K562 (cell line): ENCODE data around the gene NANS. TPM values are rescaled to one million over a fixed set of nuclear protein-coding genes. Genes with fewer than 3 reads are reported as not detected.
A peak's percentile ranks its signal among the peaks of the same experiment; 100 is the strongest.

Experiments used
- ATAC-seq: fragments of 200-7000 bp; cut with Tn5 transposase; 3 replicates; pipeline ENCODE4 v1.9.1; 2020; ENCODE audit warnings: moderate library complexity
- BruUV-seq: library from RNA; stranded (reverse); fragments of 400-500 nt; replicated peaks from 2 replicates; lab custom pipeline; 2021; lab: Mats Ljungman, UMichigan
- CTCF ChIA-PET: fragments of 300-600 bp; formaldehyde crosslinking; extraction: SDS; loops from one replicate; lab custom pipeline; 2021; ENCODE audit warnings: low intra/inter-chr PET ratio; lab: Yijun Ruan, JAX
- POLR2A ChIA-PET: fragments of 300-600, 350-650 bp; sonication (Branson Sonifier 250); formaldehyde crosslinking; extraction: SDS; loops from one replicate; lab custom pipeline; 2021; ENCODE audit warnings: antibody characterized with exemption, inconsistent platforms; lab: Yijun Ruan, JAX
- DNase-seq, 4 experiments: peaks; one replicate each; pipeline versions ENCODE4 v3.0.0 to v3.0.0-alpha.2; 2011 to 2018; ENCODE audit warnings: low spot score in 3 of 4, mixed read lengths in 3 of 4; ENCODE audit errors: extremely low read depth in 1 of 4
- FAIRE-seq: peaks from 2 replicates; lab custom pipeline; 2011; peaks lifted over from hg19 to GRCh38; lab: Jason Lieb, UNC
- H2AFZ ChIP-seq: 2 replicates; pipeline ENCODE4 v1.6.0; 2011; ENCODE audit warnings: low read depth, low read length, control low read depth, inconsistent platforms
- H3K27ac ChIP-seq: fragments of 200-600 bp; 3 replicates; pipeline ENCODE4 v1.8.0; 2011; ENCODE audit warnings: low read depth, mild to moderate bottlenecking, control low read depth, inconsistent platforms, low read length, moderate library complexity, mixed read lengths; ENCODE audit errors: extremely low read depth
- H3K27me3 ChIP-seq, 2 experiments: fragments of 300-600 bp in 1 of 2; 2 replicates in 1 of 2; 3 replicates in 1 of 2; pipeline versions ENCODE4 v1.6.0 to v1.8.0; 2011; ENCODE audit warnings: inconsistent platforms in 2 of 2, low read length in 2 of 2, mild to moderate bottlenecking in 1 of 2, mixed read lengths in 1 of 2, moderate library complexity in 1 of 2; ENCODE audit not compliant: control insufficient read depth in 2 of 2, insufficient read depth in 2 of 2
- H3K36me3 ChIP-seq: fragments of 300-600 bp; 3 replicates; pipeline ENCODE4 v1.8.0; 2011; ENCODE audit warnings: mild to moderate bottlenecking, low read length, inconsistent platforms; ENCODE audit not compliant: control insufficient read depth, insufficient read depth
- H3K4me1 ChIP-seq, 2 experiments: fragments of 200-600 bp in 1 of 2; replicated peaks in 1 of 2; 2 replicates in 1 of 2; 3 replicates in 1 of 2; pipeline versions ENCODE4 v1.5.1 to v1.8.0; 2011; ENCODE audit warnings: inconsistent platforms in 2 of 2, low read length in 2 of 2, mild to moderate bottlenecking in 1 of 2, mixed read lengths in 1 of 2, moderate library complexity in 1 of 2; ENCODE audit not compliant: control insufficient read depth in 2 of 2, insufficient read depth in 2 of 2
- H3K4me2 ChIP-seq: 2 replicates; pipeline ENCODE4 v1.6.1; 2011; ENCODE audit warnings: low read length, control low read depth, inconsistent platforms, mixed read lengths; ENCODE audit not compliant: insufficient read depth
- H3K4me3 ChIP-seq: fragments of 200-600 bp; sonication (generic), shearing (Covaris generic); 2 replicates; pipeline ENCODE4 v1.5.1; 2016; ENCODE audit warnings: control low read depth, inconsistent platforms
- H3K79me2 ChIP-seq: fragments of 200-600 bp; 3 replicates; pipeline ENCODE4 v1.8.0; 2011; ENCODE audit warnings: low read length, inconsistent platforms; ENCODE audit not compliant: control insufficient read depth, insufficient read depth
- H3K9ac ChIP-seq, 2 experiments: 2 replicates each; pipeline versions ENCODE4 v1.6.0 to v1.6.1; 2011; ENCODE audit warnings: low read depth in 2 of 2, low read length in 2 of 2, control low read depth in 1 of 2, inconsistent platforms in 1 of 2, mild to moderate bottlenecking in 1 of 2, mixed read lengths in 1 of 2; ENCODE audit not compliant: insufficient read depth in 1 of 2
- H3K9me1 ChIP-seq: one replicate; pipeline ENCODE4 v1.6.0; 2011; ENCODE audit warnings: inconsistent platforms, mild to moderate bottlenecking, low read length, moderate library complexity; ENCODE audit not compliant: control insufficient read depth, insufficient read depth
- H3K9me3 ChIP-seq: replicated peaks from 2 replicates; pipeline ENCODE4 v1.5.1; 2011; ENCODE audit warnings: low read depth, low read length, inconsistent platforms; ENCODE audit not compliant: control insufficient read depth, insufficient read depth
- H4K20me1 ChIP-seq: replicated peaks from 2 replicates; pipeline ENCODE4 v1.6.1; 2011; ENCODE audit warnings: low read length, inconsistent platforms, mixed read lengths; ENCODE audit not compliant: control insufficient read depth, insufficient read depth
- ELF2 ChIP-seq: fragments of 250-450 bp; sonication (Bioruptor Pico); IDR thresholded peaks from 2 replicates; pipeline ENCODE4 v1.5.0; 2021; ENCODE audit warnings: mild to moderate bottlenecking
- FUS ChIP-seq: fragments of 200-400 bp; formaldehyde crosslinking; optimal IDR thresholded peaks from 2 replicates; pipeline ENCODE3; 2017; ENCODE audit warnings: low read depth, low read length
- HCFC1 ChIP-seq: IDR thresholded peaks from 2 replicates; pipeline ENCODE4 v1.6.1; 2012; ENCODE audit warnings: low read depth, low read length, improper control_type of control experiment
- ILF3 ChIP-seq: fragments of 450-650 bp; IDR thresholded peaks from 2 replicates; pipeline ENCODE4 v1.6.1; 2018; ENCODE audit warnings: antibody characterized with exemption, mild to moderate bottlenecking, moderate library complexity, borderline replicate concordance
- ILK ChIP-seq: fragments of 450-650 bp; IDR thresholded peaks from 2 replicates; pipeline ENCODE4 v1.6.1; 2016; ENCODE audit warnings: missing genetic modification characterization, low read depth, mild to moderate bottlenecking, missing compliant biosample characterization, moderate library complexity, borderline replicate concordance
- MYC ChIP-seq, 2 experiments: fragments of 250-450 bp in 1 of 2; sonication (Bioruptor Pico) in 1 of 2; IDR thresholded peaks; 2 replicates each; pipeline versions ENCODE4 v1.5.1 to v1.6.1; 2012 to 2021; ENCODE audit warnings: low read depth in 2 of 2, borderline replicate concordance in 1 of 2, improper control_type of control experiment in 1 of 2, low read length in 1 of 2, mild to moderate bottlenecking in 1 of 2, moderate library complexity in 1 of 2
- NFE2 ChIP-seq: IDR thresholded peaks from 2 replicates; pipeline ENCODE4 v1.6.1; 2014; ENCODE audit warnings: antibody characterized with exemption, low read depth
- PHF20 ChIP-seq: fragments of 450-650 bp; IDR thresholded peaks from 2 replicates; pipeline ENCODE4 v1.6.1; 2018; ENCODE audit not compliant: partially characterized antibody
- TEAD2 ChIP-seq: fragments of 450-650 bp; IDR thresholded peaks from 2 replicates; pipeline ENCODE4 v1.6.1; 2016; ENCODE audit warnings: missing genetic modification characterization, control low read depth, missing compliant biosample characterization
- ZKSCAN8 ChIP-seq: fragments of 200-800 bp; sonication (Bioruptor generic); IDR thresholded peaks from 2 replicates; pipeline ENCODE4 v1.6.1; 2016; ENCODE audit warnings: missing genetic modification characterization, missing compliant biosample characterization
- ZNF140 ChIP-seq: fragments of 250-450 bp; sonication (Bioruptor Pico); IDR thresholded peaks from 2 replicates; pipeline ENCODE4 v1.8.0; 2021; ENCODE audit warnings: moderate library complexity, mild to moderate bottlenecking, inconsistent platforms
- ZNF224 ChIP-seq: sonication (generic); formaldehyde crosslinking; IDR thresholded peaks from 2 replicates; pipeline ENCODE4 v1.8.0; 2022; ENCODE audit warnings: mild to moderate bottlenecking, missing genetic modification reagents
- ZNF316 ChIP-seq: fragments of 450-650 bp; IDR thresholded peaks from 2 replicates; pipeline ENCODE4 v1.6.1; 2016
- ZNF668 ChIP-seq: fragments of 250-450 bp; sonication (Bioruptor Pico); IDR thresholded peaks from 2 replicates; pipeline ENCODE4 v1.8.0; 2022; ENCODE audit warnings: mild to moderate bottlenecking, inconsistent platforms
- WGBS: fragments of 100-300 bp; shearing (Covaris generic); methylation state at CpG from one replicate; pipeline ENCODE4 v1.1.6; 2016; ENCODE audit warnings: low coverage, mixed read lengths; ENCODE audit not compliant: insufficient coverage; ENCODE audit errors: missing lambda C conversion rate; 5-methylcytosine and 5-hydroxymethylcytosine counted together
- in situ Hi-C: fragments of 300-500 bp; cut with MboI; formaldehyde crosslinking; loops from 4 replicates; pipeline ENCODE4 v1.15.0; 2018; ENCODE audit warnings: inconsistent platforms, mixed read lengths
- intact Hi-C: fragments of 100-400 bp; cut with micrococcal nuclease; formaldehyde crosslinking; loops from 2 replicates; pipeline ENCODE4 v1.14.2; 2022
- polyA plus RNA-seq, 8 experiments: library from polyadenylated mRNA; depleted of rRNA in 4 of 8; stranded (reverse) in 5 of 8; unstranded in 3 of 8; fragments of >200 nt; fragmentation: Nextera tagmentation in 2 of 8; fragmentation: Illumina TruSeq in 1 of 8; extraction: Ambion mirVana in 2 of 8; extraction: Trizol in 1 of 8; gene quantifications; 2 replicates each; pipeline versions ENCODE4 v1.2.1 to v1.2.3, GENCODE V29; 2011 to 2014; ENCODE audit warnings: inconsistent platforms in 1 of 8, missing spikeins in 1 of 8
- total RNA-seq, 7 experiments: library from RNA; depleted of rRNA in 6 of 7; stranded (reverse); fragments of >200 nt in 6 of 7; fragmentation: Illumina TruSeq in 2 of 7; extraction: Trizol in 2 of 7; gene quantifications; 2 replicates each; pipeline versions ENCODE4 v1.2.1 to v1.2.3, GENCODE V29; 2011 to 2021; ENCODE audit warnings: low replicate concordance in 1 of 7
- TF ChIP-seq, protein P1 (sequence below): fragments of 450-650 bp; formaldehyde crosslinking; conservative IDR thresholded peaks from 2 replicates; pipeline ENCODE4 v1.4.0; 2022; ENCODE audit warnings: mild to moderate bottlenecking, missing genetic modification characterization
- TF ChIP-seq, protein P2 (sequence below): fragments of 250-450 bp; sonication (Bioruptor Pico); IDR thresholded peaks from 2 replicates; pipeline ENCODE4 v1.5.0; 2020; ENCODE audit warnings: mild to moderate bottlenecking, borderline replicate concordance
- TF ChIP-seq, protein P3 (sequence below), 2 experiments: IDR thresholded peaks; 2 replicates each; pipeline ENCODE4 v1.6.1; 2012; ENCODE audit warnings: improper control_type of control experiment in 2 of 2, low read depth in 2 of 2, low read length in 2 of 2, borderline replicate concordance in 1 of 2

NANS gene
- total and polyA plus RNA-seq, 9 of the 15 experiments (the other 6 are each of a cell fraction or from before 2014, with no cell fraction given): 37.1 to 181 (median 137) TPM

DNA sequence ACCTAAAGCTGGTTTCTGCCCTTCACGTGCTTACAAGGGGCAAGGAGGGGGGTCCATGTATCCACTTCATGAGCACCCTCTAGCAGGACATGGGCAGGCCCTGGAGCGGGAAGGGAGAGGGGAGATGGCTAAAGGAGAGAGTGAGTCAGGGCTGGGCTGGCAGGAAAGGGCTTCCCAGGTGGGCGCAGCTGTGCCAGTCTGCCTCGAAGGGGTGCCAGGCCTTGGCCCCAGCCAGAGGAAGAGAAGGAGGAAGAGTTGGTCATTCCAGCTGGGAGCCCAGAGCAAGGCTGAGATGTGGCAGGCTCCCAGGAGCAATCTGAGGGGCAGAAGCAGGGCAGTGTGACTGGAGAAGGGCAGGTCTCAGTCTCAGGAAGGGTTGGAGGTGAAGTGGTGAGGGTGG lies 37.8 kb downstream of the NANS start:
- H3K36me3 ChIP-seq: peaks cover 64% of the 10 kb centered on the region
- H3K27ac ChIP-seq: no peak overlapping the region
- POLR2A ChIA-PET: interaction anchor here (0.6 to 1.9 kb wide), 3 partner anchors 10 to 304 kb away, joined by 3 to 5 read pairs (median 4); no protein-coding TSS in a partner anchor
- FAIRE-seq (no peak), ATAC-seq (no peak), DNase-seq (no peak)
- H3K4me1 ChIP-seq: no peaks in the 10 kb centered on the region; a peak in 1 of 5 replicates
- no peak overlapping the region for H3K4me2 ChIP-seq
- no peak overlapping the region for H3K4me3 ChIP-seq
- no peaks in the 10 kb centered on the region for H3K9me3 ChIP-seq
- peak overlapping the region in 1 of 2 experiments; percentile 13; a peak in 1 of 4 replicates for H3K9ac ChIP-seq
- intact Hi-C loops (no loop called here), in situ Hi-C loops (no loop called here)
- no peaks in the 10 kb centered on the region for H3K79me2 ChIP-seq
- H3K27me3 ChIP-seq: no peaks in the 10 kb centered on the region
- CTCF ChIA-PET: no interaction called here
- WGBS: 85% methylated on average over 4 of the region's 4 CpGs
- H4K20me1 ChIP-seq: no peaks in the 10 kb centered on the region
- TF ChIP-seq HCFC1 (no peak), ZNF224 (no peak), ZNF140 (CRISPR knock-in tag) (no peak), ILK (tag) (no peak), MYC (IDR thresholded peaks at IDR 0.05; ENCODE audit: low read depth, low read length) (no peak), MYC (CRISPR knock-in tag; IDR thresholded peaks at IDR 0.05; ENCODE audit: borderline replicate concordance, low read depth) (no peak), FUS (no peak), ZNF668 (CRISPR knock-in tag) (no peak), ZNF316 (no peak), ELF2 (CRISPR knock-in tag) (no peak), TEAD2 (tag) (no peak), ILF3 (no peak), NFE2 (no peak), PHF20 (no peak), ZKSCAN8 (CRISPR knock-in tag) (no peak)
- TF ChIP-seq, protein P1, sequence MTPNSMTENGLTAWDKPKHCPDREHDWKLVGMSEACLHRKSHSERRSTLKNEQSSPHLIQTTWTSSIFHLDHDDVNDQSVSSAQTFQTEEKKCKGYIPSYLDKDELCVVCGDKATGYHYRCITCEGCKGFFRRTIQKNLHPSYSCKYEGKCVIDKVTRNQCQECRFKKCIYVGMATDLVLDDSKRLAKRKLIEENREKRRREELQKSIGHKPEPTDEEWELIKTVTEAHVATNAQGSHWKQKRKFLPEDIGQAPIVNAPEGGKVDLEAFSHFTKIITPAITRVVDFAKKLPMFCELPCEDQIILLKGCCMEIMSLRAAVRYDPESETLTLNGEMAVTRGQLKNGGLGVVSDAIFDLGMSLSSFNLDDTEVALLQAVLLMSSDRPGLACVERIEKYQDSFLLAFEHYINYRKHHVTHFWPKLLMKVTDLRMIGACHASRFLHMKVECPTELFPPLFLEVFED: no peak
- TF ChIP-seq, protein P2, sequence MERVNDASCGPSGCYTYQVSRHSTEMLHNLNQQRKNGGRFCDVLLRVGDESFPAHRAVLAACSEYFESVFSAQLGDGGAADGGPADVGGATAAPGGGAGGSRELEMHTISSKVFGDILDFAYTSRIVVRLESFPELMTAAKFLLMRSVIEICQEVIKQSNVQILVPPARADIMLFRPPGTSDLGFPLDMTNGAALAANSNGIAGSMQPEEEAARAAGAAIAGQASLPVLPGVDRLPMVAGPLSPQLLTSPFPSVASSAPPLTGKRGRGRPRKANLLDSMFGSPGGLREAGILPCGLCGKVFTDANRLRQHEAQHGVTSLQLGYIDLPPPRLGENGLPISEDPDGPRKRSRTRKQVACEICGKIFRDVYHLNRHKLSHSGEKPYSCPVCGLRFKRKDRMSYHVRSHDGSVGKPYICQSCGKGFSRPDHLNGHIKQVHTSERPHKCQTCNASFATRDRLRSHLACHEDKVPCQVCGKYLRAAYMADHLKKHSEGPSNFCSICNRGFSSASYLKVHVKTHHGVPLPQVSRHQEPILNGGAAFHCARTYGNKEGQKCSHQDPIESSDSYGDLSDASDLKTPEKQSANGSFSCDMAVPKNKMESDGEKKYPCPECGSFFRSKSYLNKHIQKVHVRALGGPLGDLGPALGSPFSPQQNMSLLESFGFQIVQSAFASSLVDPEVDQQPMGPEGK: no peak
- TF ChIP-seq, protein P3, sequence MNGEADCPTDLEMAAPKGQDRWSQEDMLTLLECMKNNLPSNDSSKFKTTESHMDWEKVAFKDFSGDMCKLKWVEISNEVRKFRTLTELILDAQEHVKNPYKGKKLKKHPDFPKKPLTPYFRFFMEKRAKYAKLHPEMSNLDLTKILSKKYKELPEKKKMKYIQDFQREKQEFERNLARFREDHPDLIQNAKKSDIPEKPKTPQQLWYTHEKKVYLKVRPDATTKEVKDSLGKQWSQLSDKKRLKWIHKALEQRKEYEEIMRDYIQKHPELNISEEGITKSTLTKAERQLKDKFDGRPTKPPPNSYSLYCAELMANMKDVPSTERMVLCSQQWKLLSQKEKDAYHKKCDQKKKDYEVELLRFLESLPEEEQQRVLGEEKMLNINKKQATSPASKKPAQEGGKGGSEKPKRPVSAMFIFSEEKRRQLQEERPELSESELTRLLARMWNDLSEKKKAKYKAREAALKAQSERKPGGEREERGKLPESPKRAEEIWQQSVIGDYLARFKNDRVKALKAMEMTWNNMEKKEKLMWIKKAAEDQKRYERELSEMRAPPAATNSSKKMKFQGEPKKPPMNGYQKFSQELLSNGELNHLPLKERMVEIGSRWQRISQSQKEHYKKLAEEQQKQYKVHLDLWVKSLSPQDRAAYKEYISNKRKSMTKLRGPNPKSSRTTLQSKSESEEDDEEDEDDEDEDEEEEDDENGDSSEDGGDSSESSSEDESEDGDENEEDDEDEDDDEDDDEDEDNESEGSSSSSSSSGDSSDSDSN (IDR thresholded peaks at IDR 0.05; ENCODE audit: borderline replicate concordance in 1 of 2, low read depth in 2 of 2, low read length in 2 of 2): no peak
- H2AFZ ChIP-seq: no peak overlapping the region
- no peaks in the 10 kb centered on the region for H3K9me1 ChIP-seq
- no TSS peak for BruUV-seq
